Astrocyte of the cerebellum (primary cell): ENCODE measurements around the gene CD101.

Experiments
- DNase-seq: peaks from one replicate; pipeline ENCODE4 v3.0.0-alpha.2; 2011; ENCODE audit warnings: low read depth
- H3K4me3 ChIP-seq: 2 replicates; pipeline ENCODE4 v1.5.1; 2011; ENCODE audit warnings: mild to moderate bottlenecking, low read depth, low read length, moderate library complexity
- CTCF ChIP-seq: IDR thresholded peaks from 2 replicates; pipeline ENCODE4 v1.5.1; 2012; ENCODE audit warnings: low read length, low read depth, moderate library complexity, mild to moderate bottlenecking; ENCODE audit errors: missing control alignments
- in situ Hi-C: cut with HindIII; loops from 2 replicates; pipeline ENCODE4 v1.10.0; 2017; ENCODE audit warnings: low sequenced_read_pairs

CD101 gene

GRCh38 chr1:116999596-116999995, 2.0 kb upstream of the CD101 start:
- no peak for TF ChIP-seq CTCF
- DNase-seq: no peak
- H3K4me3 ChIP-seq: no peak overlapping the region
- in situ Hi-C loops: no loop called here

- TF ChIP-seq CTCF: no peak
- no peak for DNase-seq
- no peak overlapping the region for H3K4me3 ChIP-seq
- in situ Hi-C loops: no loop called here
Measured at GRCh38 chr1:117000142-117000541, 1.4 kb upstream of the CD101 start.

- no peak for DNase-seq
- no peak overlapping the region for H3K4me3 ChIP-seq
- no peak for TF ChIP-seq CTCF
- in situ Hi-C loops: no loop called here
Measured at GRCh38 chr1:117003223-117003875, 1.8 kb downstream of the CD101 start.

- no peak for TF ChIP-seq CTCF
- DNase-seq: no peak
- no peak overlapping the region for H3K4me3 ChIP-seq
- in situ Hi-C loops: no loop called here
Measured at GRCh38 chr1:117007719-117008013, 6.1 kb downstream of the CD101 start.

- no peak for DNase-seq
- no peak overlapping the region for H3K4me3 ChIP-seq
- TF ChIP-seq CTCF: peak; percentile 8
- in situ Hi-C loops: no loop called here
Measured at GRCh38 chr1:117008656-117009055, 7.1 kb downstream of the CD101 start.

- in situ Hi-C loops: no loop called here
- no peak for DNase-seq
- no peak for TF ChIP-seq CTCF
- no peak overlapping the region for H3K4me3 ChIP-seq
Measured at GRCh38 chr1:117009132-117009531, 7.6 kb downstream of the CD101 start.
